Parathyroid adenoma (tissue), 2 donors: ENCODE measurements around the gene CACNA1D.
A peak's percentile ranks its signal among the peaks of the same experiment; 100 is the strongest.

Source experiments
- H2AFZ ChIP-seq: fragments of 300-600 bp; sonication (generic); one replicate; pipeline ENCODE4 v1.7.0; 2017; ENCODE audit warnings: antibody characterized with exemption, mild to moderate bottlenecking
- H3K27ac ChIP-seq: fragments of 300-600 bp; sonication (generic); one replicate; pipeline ENCODE4 v1.7.0; 2017
- H3K27me3 ChIP-seq: fragments of 300-600 bp; sonication (generic); one replicate; pipeline ENCODE4 v1.7.0; 2017; ENCODE audit warnings: low read length; ENCODE audit not compliant: control insufficient read depth, insufficient read depth
- H3K36me3 ChIP-seq: fragments of 300-600 bp; sonication (generic); one replicate; pipeline ENCODE4 v1.7.0; 2017; ENCODE audit warnings: low read length; ENCODE audit not compliant: control insufficient read depth, insufficient read depth
- H3K4me1 ChIP-seq: fragments of 300-600 bp; sonication (generic); one replicate; pipeline ENCODE4 v1.7.0; 2017; ENCODE audit warnings: control low read depth
- H3K4me2 ChIP-seq: fragments of 300-600 bp; sonication (generic); one replicate; pipeline ENCODE4 v1.7.0; 2017; ENCODE audit warnings: low read length
- H3K4me3 ChIP-seq: fragments of 300-600 bp; sonication (generic); one replicate; pipeline ENCODE4 v1.7.0; 2017; ENCODE audit warnings: low read depth, low read length
- H3K79me2 ChIP-seq: fragments of 300-600 bp; sonication (generic); one replicate; pipeline ENCODE4 v1.7.0; 2017; ENCODE audit warnings: control low read depth
- H3K9ac ChIP-seq: fragments of 300-600 bp; sonication (generic); one replicate; pipeline ENCODE4 v1.7.0; 2017; ENCODE audit warnings: mild to moderate bottlenecking
- H3K9me3 ChIP-seq: fragments of 300-600 bp; sonication (generic); one replicate; pipeline ENCODE4 v1.7.0; 2017; ENCODE audit warnings: low read length; ENCODE audit not compliant: control insufficient read depth
- CTCF ChIP-seq: fragments of 300-600 bp; sonication (generic); IDR thresholded peaks from one replicate; pipeline ENCODE4 v1.7.0; 2017; ENCODE audit warnings: antibody characterized with exemption, mild to moderate bottlenecking
- donor health status: primary hyperparathyroidism.

The CACNA1D gene

DNA sequence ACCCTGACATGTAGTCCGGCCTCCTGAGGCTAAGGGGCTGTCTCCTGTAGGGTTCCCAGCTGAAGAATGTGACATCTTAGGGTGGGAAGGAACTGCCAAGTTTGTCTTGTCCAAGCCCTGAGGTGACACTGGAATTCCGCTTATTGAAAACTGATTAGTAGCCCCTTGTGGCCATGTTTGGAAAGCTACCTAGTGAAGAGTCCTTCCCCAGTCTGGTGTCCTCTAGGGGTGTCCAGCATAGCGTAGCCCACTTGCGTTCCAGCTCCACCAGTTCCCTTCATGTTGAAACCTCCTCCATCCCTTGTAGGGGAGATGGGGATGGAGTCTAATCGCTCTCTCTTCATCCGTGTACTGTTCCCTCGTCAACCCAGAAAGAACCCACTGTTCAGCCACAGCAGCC is 272.3 kb downstream of the CACNA1D start:
- no peaks in the 10 kb centered on the region for H3K79me2 ChIP-seq
- H3K4me3 ChIP-seq, result no peak overlapping the region
- no peaks in the 10 kb centered on the region for H3K27me3 ChIP-seq
- H3K27ac ChIP-seq, result no peak overlapping the region
- no peaks in the 10 kb centered on the region for H3K9me3 ChIP-seq
- H3K36me3 ChIP-seq, result no peaks in the 10 kb centered on the region
- no peaks in the 10 kb centered on the region for H3K4me1 ChIP-seq
- H3K4me2 ChIP-seq, result no peak overlapping the region
- no peak for TF ChIP-seq CTCF
- H3K9ac ChIP-seq, result no peak overlapping the region
- H2AFZ ChIP-seq, result no peak overlapping the region

DNA sequence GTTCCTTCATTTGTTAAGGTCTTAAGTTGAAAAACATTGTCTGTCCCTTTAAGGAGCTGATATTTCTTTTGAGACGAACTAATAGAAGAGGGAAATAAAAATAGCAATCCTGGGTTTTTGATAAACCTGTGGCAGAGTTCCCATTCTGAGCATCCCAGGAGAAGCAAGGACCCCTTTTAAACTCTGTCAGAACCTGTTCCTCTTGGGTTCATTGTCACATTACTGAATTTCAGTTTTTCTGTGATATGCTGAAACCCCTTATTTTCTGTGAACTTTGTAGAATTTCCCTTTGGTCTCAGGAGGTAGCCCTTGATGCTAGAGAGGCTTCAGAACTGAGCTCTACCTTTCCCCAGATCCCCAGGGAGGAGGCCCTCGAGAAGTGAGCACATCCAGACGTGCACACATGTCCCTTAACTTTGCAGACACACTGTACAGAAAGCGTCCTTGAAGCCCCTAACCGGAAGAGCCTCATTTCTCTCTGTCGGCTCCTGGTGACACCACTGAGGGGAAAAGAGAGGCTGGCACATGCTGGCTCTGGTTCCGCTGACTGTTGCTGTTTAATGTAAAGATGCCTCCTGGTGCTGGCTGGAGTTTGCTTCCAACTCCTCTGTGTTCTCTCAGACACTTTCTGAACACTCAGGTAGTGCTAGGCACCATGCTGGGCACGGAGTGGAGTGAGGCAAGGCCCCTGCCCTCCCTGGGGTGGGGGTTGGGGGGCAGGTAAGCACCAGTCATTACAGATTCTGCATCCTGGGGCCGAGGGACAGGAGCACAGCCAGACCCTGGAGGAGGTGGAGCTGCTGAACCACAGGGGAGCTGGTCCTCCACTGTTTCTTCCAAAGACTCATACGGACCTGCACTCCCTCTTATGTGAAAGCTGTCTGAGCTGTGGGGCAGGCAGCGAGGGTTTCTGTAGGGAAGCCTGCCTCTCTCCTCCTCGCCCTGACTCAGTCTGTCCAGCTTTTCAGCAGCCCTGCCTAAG is 274.4 kb downstream of the CACNA1D start:
- Histone ChIP-seq H3K79me2 (no peaks in the 10 kb centered on the region), H3K27ac (no peak overlapping the region), H3K9ac (no peak overlapping the region), H3K27me3 (no peaks in the 10 kb centered on the region), H3K4me1 (no peaks in the 10 kb centered on the region), H3K4me2 (no peak overlapping the region), H2AFZ (no peak overlapping the region), H3K4me3 (no peak overlapping the region), H3K36me3 (no peaks in the 10 kb centered on the region), H3K9me3 (no peaks in the 10 kb centered on the region)
- no peak for TF ChIP-seq CTCF

- H2AFZ ChIP-seq, result no peak overlapping the region
- no peaks in the 10 kb centered on the region for H3K9me3 ChIP-seq
- H3K36me3 ChIP-seq, result no peaks in the 10 kb centered on the region
- H3K27me3 ChIP-seq, result no peaks in the 10 kb centered on the region
- no peaks in the 10 kb centered on the region for H3K79me2 ChIP-seq
- H3K4me1 ChIP-seq, result peaks cover 4% of the 10 kb centered on the region
- H3K9ac ChIP-seq, result no peak overlapping the region
- TF ChIP-seq CTCF, result no peak
- no peak overlapping the region for H3K4me2 ChIP-seq
- H3K4me3 ChIP-seq, result no peak overlapping the region
- H3K27ac ChIP-seq, result no peak overlapping the region
Measured at GRCh38 chr3:53772562-53772961, 278.2 kb downstream of the CACNA1D start.

GRCh38 chr3:53773021-53773436 is 278.6 kb downstream of the CACNA1D start:
- H3K9ac ChIP-seq, result no peak overlapping the region
- no peak overlapping the region for H3K4me3 ChIP-seq
- no peaks in the 10 kb centered on the region for H3K36me3 ChIP-seq
- no peak for TF ChIP-seq CTCF
- H3K4me1 ChIP-seq, result peaks cover 4% of the 10 kb centered on the region
- H3K27me3 ChIP-seq, result no peaks in the 10 kb centered on the region
- no peaks in the 10 kb centered on the region for H3K9me3 ChIP-seq
- no peak overlapping the region for H3K4me2 ChIP-seq
- no peak overlapping the region for H3K27ac ChIP-seq
- H3K79me2 ChIP-seq, result no peaks in the 10 kb centered on the region
- peak overlapping the region; percentile 5 for H2AFZ ChIP-seq
